HepG2 (cell line): ENCODE data around the gene AK8.

Source experiments
- CTCF ChIP-seq: sonication (generic); formaldehyde crosslinking; IDR thresholded peaks from 2 replicates; pipeline ENCODE4 v1.5.0; 2020; ENCODE audit warnings: mild to moderate bottlenecking, missing genetic modification reagents, moderate library complexity
- HDAC1 ChIP-seq: sonication (generic); formaldehyde crosslinking; IDR thresholded peaks from 2 replicates; pipeline ENCODE4 v1.5.1; 2020; ENCODE audit warnings: mild to moderate bottlenecking, missing genetic modification reagents
- HIVEP1 ChIP-seq: sonication (generic); formaldehyde crosslinking; IDR thresholded peaks from 2 replicates; pipeline ENCODE4 v1.4.0; 2020; ENCODE audit warnings: mild to moderate bottlenecking, missing genetic modification reagents
- MTA3 ChIP-seq: sonication (generic); formaldehyde crosslinking; IDR thresholded peaks from 2 replicates; pipeline ENCODE4 v1.4.0; 2020; ENCODE audit warnings: missing genetic modification reagents
- TF ChIP-seq, protein P1 (sequence below), 2 experiments: IDR thresholded peaks; 2 replicates each; pipeline ENCODE4 v1.6.1; 2011 to 2012; ENCODE audit warnings: low read length in 2 of 2, borderline replicate concordance in 1 of 2, low read depth in 1 of 2, mild to moderate bottlenecking in 1 of 2, moderate library complexity in 1 of 2

DNA sequence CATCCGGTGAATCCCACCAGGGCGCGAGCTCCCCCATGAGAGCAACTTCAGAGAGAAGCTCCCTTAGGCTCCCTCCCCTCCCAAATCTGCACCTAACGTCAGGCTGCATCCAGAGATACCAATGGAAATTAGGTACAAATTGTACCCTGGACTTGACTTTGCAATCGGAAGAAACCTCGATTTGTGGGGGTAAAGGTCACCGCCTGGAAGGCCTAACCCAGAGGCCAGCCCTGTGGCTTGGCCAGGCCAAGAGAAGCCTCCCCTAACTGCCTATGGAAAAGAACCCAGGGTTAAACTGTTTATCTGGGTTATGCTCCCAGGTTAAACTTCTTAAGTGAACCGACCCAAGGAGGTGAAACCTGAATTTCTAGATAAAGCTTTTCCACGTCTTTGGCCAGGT, 127.4 kb downstream of the AK8 start:
- no peak for TF ChIP-seq CTCF
- no peak for TF ChIP-seq HDAC1 (CRISPR knock-in tag)
- TF ChIP-seq MTA3, result no peak
- TF ChIP-seq HIVEP1, result no peak
- TF ChIP-seq, protein P1, sequence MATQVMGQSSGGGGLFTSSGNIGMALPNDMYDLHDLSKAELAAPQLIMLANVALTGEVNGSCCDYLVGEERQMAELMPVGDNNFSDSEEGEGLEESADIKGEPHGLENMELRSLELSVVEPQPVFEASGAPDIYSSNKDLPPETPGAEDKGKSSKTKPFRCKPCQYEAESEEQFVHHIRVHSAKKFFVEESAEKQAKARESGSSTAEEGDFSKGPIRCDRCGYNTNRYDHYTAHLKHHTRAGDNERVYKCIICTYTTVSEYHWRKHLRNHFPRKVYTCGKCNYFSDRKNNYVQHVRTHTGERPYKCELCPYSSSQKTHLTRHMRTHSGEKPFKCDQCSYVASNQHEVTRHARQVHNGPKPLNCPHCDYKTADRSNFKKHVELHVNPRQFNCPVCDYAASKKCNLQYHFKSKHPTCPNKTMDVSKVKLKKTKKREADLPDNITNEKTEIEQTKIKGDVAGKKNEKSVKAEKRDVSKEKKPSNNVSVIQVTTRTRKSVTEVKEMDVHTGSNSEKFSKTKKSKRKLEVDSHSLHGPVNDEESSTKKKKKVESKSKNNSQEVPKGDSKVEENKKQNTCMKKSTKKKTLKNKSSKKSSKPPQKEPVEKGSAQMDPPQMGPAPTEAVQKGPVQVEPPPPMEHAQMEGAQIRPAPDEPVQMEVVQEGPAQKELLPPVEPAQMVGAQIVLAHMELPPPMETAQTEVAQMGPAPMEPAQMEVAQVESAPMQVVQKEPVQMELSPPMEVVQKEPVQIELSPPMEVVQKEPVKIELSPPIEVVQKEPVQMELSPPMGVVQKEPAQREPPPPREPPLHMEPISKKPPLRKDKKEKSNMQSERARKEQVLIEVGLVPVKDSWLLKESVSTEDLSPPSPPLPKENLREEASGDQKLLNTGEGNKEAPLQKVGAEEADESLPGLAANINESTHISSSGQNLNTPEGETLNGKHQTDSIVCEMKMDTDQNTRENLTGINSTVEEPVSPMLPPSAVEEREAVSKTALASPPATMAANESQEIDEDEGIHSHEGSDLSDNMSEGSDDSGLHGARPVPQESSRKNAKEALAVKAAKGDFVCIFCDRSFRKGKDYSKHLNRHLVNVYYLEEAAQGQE (IDR thresholded peaks at IDR 0.05; ENCODE audit: borderline replicate concordance in 1 of 2, low read depth in 1 of 2, low read length in 2 of 2), result no peak
